ENCODE data around the gene ALCAM.

DNA sequence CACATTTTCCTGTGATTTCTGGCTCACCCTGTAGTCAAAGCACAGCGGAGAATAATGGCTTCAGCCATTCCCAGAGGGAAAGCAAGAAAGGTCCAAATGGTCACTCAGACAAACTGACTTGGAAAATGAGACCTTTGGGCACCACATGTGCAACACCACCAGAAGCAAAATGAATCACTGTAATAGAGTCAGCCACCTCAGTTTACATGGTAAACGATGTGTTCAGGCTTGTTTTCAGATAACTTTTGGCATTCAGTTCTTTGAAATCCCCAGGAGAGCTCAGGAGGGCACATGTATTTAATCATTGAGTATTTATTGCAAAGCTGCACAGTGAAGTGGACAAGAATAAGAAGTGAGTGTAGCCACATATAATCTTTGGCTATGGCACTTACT, 38.4 kb upstream of the ALCAM start:
- no peak for TF ChIP-seq POLR2A (IDR thresholded peaks at IDR 0.05)
- TF ChIP-seq, protein P1, sequence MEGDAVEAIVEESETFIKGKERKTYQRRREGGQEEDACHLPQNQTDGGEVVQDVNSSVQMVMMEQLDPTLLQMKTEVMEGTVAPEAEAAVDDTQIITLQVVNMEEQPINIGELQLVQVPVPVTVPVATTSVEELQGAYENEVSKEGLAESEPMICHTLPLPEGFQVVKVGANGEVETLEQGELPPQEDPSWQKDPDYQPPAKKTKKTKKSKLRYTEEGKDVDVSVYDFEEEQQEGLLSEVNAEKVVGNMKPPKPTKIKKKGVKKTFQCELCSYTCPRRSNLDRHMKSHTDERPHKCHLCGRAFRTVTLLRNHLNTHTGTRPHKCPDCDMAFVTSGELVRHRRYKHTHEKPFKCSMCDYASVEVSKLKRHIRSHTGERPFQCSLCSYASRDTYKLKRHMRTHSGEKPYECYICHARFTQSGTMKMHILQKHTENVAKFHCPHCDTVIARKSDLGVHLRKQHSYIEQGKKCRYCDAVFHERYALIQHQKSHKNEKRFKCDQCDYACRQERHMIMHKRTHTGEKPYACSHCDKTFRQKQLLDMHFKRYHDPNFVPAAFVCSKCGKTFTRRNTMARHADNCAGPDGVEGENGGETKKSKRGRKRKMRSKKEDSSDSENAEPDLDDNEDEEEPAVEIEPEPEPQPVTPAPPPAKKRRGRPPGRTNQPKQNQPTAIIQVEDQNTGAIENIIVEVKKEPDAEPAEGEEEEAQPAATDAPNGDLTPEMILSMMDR (IDR thresholded peaks at IDR 0.05), result no peak
